DOHH2 (cell line): ENCODE measurements around the gene PLXNA3.

ENCODE experiments used
- EZH2phosphoT487 ChIP-seq: fragments of 200-600 bp; sonication (generic); IDR thresholded peaks from 2 replicates; pipeline ENCODE4 v1.6.1; 2017; ENCODE audit warnings: borderline replicate concordance, mild to moderate bottlenecking, antibody characterized with exemption, low read length, moderate library complexity, mixed read lengths
- TF ChIP-seq, protein P1 (sequence below): fragments of 200-600 bp; sonication (generic); IDR thresholded peaks from one replicate; pipeline ENCODE4 v1.5.1; 2014; ENCODE audit warnings: antibody characterized with exemption, mild to moderate bottlenecking, low read depth, low read length; ENCODE audit not compliant: poor library complexity, severe bottlenecking

DNA sequence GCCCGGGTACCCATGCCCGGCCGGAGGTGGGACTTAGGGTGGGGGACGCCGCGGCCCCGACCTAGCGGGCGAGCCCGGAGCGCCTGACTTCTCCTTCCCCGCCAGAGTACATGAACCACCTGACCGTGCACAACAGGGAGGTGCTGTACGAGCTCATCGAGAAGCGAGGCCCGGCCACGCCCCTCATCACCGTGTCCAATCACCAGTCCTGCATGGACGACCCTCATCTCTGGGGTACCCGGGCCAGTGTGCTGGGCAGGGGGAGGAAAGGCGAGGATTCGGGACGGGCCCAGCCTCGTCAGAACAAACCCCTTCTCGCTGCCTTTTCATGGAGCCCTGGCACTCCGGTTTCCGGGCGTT lies 46.1 kb upstream of the PLXNA3 start:
- TF ChIP-seq, protein P1, sequence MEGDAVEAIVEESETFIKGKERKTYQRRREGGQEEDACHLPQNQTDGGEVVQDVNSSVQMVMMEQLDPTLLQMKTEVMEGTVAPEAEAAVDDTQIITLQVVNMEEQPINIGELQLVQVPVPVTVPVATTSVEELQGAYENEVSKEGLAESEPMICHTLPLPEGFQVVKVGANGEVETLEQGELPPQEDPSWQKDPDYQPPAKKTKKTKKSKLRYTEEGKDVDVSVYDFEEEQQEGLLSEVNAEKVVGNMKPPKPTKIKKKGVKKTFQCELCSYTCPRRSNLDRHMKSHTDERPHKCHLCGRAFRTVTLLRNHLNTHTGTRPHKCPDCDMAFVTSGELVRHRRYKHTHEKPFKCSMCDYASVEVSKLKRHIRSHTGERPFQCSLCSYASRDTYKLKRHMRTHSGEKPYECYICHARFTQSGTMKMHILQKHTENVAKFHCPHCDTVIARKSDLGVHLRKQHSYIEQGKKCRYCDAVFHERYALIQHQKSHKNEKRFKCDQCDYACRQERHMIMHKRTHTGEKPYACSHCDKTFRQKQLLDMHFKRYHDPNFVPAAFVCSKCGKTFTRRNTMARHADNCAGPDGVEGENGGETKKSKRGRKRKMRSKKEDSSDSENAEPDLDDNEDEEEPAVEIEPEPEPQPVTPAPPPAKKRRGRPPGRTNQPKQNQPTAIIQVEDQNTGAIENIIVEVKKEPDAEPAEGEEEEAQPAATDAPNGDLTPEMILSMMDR, result no peak
- TF ChIP-seq EZH2phosphoT487, result no peak
